Loucy (cell line): Measurements from ENCODE around the gene XPC.

Source experiments
- EZH2phosphoT487 ChIP-seq: fragments of 200-600 bp; IDR thresholded peaks from 2 replicates; pipeline ENCODE4 v1.6.1; 2018; ENCODE audit warnings: antibody characterized with exemption, mild to moderate bottlenecking, moderate library complexity, borderline replicate concordance
- TF ChIP-seq, protein P1 (sequence below): fragments of 200-600 bp; sonication (generic); conservative IDR thresholded peaks from 2 replicates; pipeline ENCODE4 v1.5.1; 2014; ENCODE audit warnings: mild to moderate bottlenecking, antibody characterized with exemption, low read length

GRCh38 chr3:14225421-14225820 is 47.0 kb upstream of the XPC start:
- TF ChIP-seq, protein P1, sequence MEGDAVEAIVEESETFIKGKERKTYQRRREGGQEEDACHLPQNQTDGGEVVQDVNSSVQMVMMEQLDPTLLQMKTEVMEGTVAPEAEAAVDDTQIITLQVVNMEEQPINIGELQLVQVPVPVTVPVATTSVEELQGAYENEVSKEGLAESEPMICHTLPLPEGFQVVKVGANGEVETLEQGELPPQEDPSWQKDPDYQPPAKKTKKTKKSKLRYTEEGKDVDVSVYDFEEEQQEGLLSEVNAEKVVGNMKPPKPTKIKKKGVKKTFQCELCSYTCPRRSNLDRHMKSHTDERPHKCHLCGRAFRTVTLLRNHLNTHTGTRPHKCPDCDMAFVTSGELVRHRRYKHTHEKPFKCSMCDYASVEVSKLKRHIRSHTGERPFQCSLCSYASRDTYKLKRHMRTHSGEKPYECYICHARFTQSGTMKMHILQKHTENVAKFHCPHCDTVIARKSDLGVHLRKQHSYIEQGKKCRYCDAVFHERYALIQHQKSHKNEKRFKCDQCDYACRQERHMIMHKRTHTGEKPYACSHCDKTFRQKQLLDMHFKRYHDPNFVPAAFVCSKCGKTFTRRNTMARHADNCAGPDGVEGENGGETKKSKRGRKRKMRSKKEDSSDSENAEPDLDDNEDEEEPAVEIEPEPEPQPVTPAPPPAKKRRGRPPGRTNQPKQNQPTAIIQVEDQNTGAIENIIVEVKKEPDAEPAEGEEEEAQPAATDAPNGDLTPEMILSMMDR: no peak
- TF ChIP-seq EZH2phosphoT487: no peak
